Endothelial cell of umbilical vein (primary cell): ENCODE data around the gene HAL.

Experiments used
- POLR2A ChIP-seq: IDR thresholded peaks from 2 replicates; pipeline ENCODE4 v1.6.1; 2012; ENCODE audit warnings: low read depth, mild to moderate bottlenecking, control low read depth, low read length
- TF ChIP-seq, protein P1 (sequence below), 2 donors: IDR thresholded peaks; 1 replicate in 1 of 2; 2 replicates in 1 of 2; pipeline ENCODE4 v1.5.1; 2011; ENCODE audit warnings: low read length in 2 of 2, mild to moderate bottlenecking in 2 of 2, moderate library complexity in 2 of 2, control low read depth in 1 of 2, inconsistent platforms in 1 of 2, low read depth in 1 of 2; ENCODE audit not compliant: insufficient read depth in 1 of 2; ENCODE audit errors: extremely low read depth in 1 of 2
- TF ChIP-seq, protein P2 (sequence below): IDR thresholded peaks from 2 replicates; pipeline ENCODE4 v1.6.1; 2011; ENCODE audit not compliant: insufficient read depth, insufficient read length

DNA sequence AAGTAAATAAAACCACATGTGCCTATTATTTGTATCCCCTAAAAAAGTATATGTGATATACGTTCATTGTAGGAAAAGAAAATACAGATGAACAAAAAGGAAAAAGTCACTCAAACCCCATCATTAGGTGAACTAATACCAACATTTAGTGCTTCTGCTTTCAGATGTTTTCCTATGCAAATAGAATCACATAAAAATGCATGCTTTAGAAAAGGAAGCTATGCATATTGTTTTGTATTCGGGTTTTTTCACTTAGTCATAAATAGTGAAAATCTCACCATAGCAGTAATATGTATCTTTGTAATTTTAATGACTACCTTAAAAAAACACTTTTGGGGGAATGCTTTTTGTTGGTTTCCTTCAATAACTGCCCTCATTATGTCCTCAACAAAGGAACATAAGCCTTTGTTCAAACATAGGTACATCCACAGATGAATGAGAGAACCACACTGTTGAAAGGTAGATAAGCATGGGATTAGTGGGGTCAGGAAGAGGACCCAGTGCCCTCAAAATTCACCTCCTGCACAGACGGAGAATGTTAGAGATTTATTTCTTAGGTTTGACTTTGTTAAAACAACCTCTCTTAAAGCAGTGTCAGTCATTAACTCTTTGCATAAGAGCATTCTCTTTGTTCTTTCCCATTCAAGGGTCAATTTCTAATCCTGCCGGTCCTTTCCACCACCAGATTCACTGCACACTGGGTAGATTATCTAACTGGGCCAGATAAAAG lies 46.5 kb downstream of the HAL start:
- TF ChIP-seq, protein P1, sequence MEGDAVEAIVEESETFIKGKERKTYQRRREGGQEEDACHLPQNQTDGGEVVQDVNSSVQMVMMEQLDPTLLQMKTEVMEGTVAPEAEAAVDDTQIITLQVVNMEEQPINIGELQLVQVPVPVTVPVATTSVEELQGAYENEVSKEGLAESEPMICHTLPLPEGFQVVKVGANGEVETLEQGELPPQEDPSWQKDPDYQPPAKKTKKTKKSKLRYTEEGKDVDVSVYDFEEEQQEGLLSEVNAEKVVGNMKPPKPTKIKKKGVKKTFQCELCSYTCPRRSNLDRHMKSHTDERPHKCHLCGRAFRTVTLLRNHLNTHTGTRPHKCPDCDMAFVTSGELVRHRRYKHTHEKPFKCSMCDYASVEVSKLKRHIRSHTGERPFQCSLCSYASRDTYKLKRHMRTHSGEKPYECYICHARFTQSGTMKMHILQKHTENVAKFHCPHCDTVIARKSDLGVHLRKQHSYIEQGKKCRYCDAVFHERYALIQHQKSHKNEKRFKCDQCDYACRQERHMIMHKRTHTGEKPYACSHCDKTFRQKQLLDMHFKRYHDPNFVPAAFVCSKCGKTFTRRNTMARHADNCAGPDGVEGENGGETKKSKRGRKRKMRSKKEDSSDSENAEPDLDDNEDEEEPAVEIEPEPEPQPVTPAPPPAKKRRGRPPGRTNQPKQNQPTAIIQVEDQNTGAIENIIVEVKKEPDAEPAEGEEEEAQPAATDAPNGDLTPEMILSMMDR (IDR thresholded peaks at IDR 0.05; ENCODE audit: extremely low read depth in 1 of 2, insufficient read depth in 1 of 2, low read depth in 1 of 2, low read length in 2 of 2), result no peak
- TF ChIP-seq POLR2A, result no peak
- TF ChIP-seq, protein P2, sequence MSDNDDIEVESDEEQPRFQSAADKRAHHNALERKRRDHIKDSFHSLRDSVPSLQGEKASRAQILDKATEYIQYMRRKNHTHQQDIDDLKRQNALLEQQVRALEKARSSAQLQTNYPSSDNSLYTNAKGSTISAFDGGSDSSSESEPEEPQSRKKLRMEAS, result no peak
